Keratinocyte (primary cell): ENCODE data around the gene JAZF1. TPM values are rescaled to one million over a fixed set of nuclear protein-coding genes. Genes with fewer than 3 reads are reported as not detected.

Source experiments
- DNase-seq: peaks from one replicate; pipeline ENCODE4 v3.0.0-alpha.2; 2011; ENCODE audit warnings: low read depth, missing footprints, low spot score
- FAIRE-seq: peaks from 2 replicates; lab custom pipeline; 2011; peaks lifted over from hg19 to GRCh38; lab: Jason Lieb, UNC
- H2AFZ ChIP-seq: 2 replicates; pipeline ENCODE4 v1.6.0; 2012; ENCODE audit warnings: low read length, control low read depth, inconsistent platforms; ENCODE audit not compliant: control insufficient read depth
- H3K27ac ChIP-seq: 2 replicates; pipeline ENCODE4 v1.5.1; 2011; ENCODE audit warnings: low read length; ENCODE audit not compliant: control insufficient read depth, insufficient read depth
- H3K27me3 ChIP-seq: 3 replicates; pipeline ENCODE4 v1.6.0; 2011; ENCODE audit warnings: low read length; ENCODE audit not compliant: control insufficient read depth, insufficient read depth; ENCODE audit errors: extremely low read depth
- H3K36me3 ChIP-seq, 2 experiments: 2 replicates in 1 of 2; 3 replicates in 1 of 2; pipeline ENCODE4 v1.5.1; 2011; ENCODE audit warnings: low read length in 2 of 2, mild to moderate bottlenecking in 1 of 2; ENCODE audit not compliant: control insufficient read depth in 2 of 2, insufficient read depth in 2 of 2; ENCODE audit errors: extremely low read depth in 1 of 2
- H3K4me1 ChIP-seq: 3 replicates; pipeline ENCODE4 v1.5.1; 2011; ENCODE audit warnings: low read length; ENCODE audit not compliant: control insufficient read depth, insufficient read depth; ENCODE audit errors: extremely low read depth
- H3K4me2 ChIP-seq: 3 replicates; pipeline ENCODE4 v1.6.0; 2011; ENCODE audit warnings: low read depth, low read length; ENCODE audit not compliant: control insufficient read depth, insufficient read depth; ENCODE audit errors: extremely low read depth
- H3K4me3 ChIP-seq, 3 experiments: fragments of 200-600 bp in 1 of 3; sonication (generic) in 1 of 3; 2 replicates in 2 of 3; 3 replicates in 1 of 3; pipeline ENCODE4 v1.5.1; 2011 to 2016; ENCODE audit warnings: low read length in 3 of 3, mild to moderate bottlenecking in 3 of 3, control low read depth in 2 of 3, inconsistent platforms in 1 of 3, low read depth in 1 of 3, mixed read lengths in 1 of 3, mixed run types in 1 of 3, moderate library complexity in 1 of 3; ENCODE audit not compliant: control insufficient read depth in 2 of 3, insufficient read depth in 2 of 3; ENCODE audit errors: extremely low read depth in 1 of 3
- H3K79me2 ChIP-seq: 2 replicates; pipeline ENCODE4 v1.6.0; 2012; ENCODE audit warnings: low read length; ENCODE audit not compliant: control insufficient read depth, insufficient read depth
- H3K9ac ChIP-seq: 3 replicates; pipeline ENCODE4 v1.6.0; 2011; ENCODE audit warnings: low read length; ENCODE audit not compliant: control insufficient read depth, insufficient read depth; ENCODE audit errors: extremely low read depth
- H3K9me1 ChIP-seq: 3 replicates; pipeline ENCODE4 v1.6.0; 2011; ENCODE audit warnings: low read length; ENCODE audit not compliant: control insufficient read depth, insufficient read depth; ENCODE audit errors: extremely low read depth
- H3K9me3 ChIP-seq: 2 replicates; pipeline ENCODE4 v1.5.1; 2012; ENCODE audit warnings: low read depth, low read length; ENCODE audit not compliant: control insufficient read depth
- H4K20me1 ChIP-seq: 3 replicates; pipeline ENCODE4 v1.6.0; 2011; ENCODE audit warnings: low read length; ENCODE audit not compliant: control insufficient read depth, insufficient read depth; ENCODE audit errors: extremely low read depth
- EZH2 ChIP-seq: IDR thresholded peaks from one replicate; pipeline ENCODE4 v1.6.1; 2012; ENCODE audit warnings: inconsistent platforms, mild to moderate bottlenecking, low read length, moderate library complexity
- dilution Hi-C: fragments of 300-500 bp; cut with MboI; formaldehyde crosslinking; loops from one replicate; pipeline ENCODE4 v1.7.0; 2020; ENCODE audit warnings: low sequenced_read_pairs; ENCODE audit not compliant: extremely low pct_ligation_motif_present
- polyA plus RNA-seq, 5 experiments: library from polyadenylated mRNA; depleted of rRNA in 3 of 5; stranded (reverse) in 3 of 5; stranded (forward) in 1 of 5; unstranded in 1 of 5; fragments of >200 nt; gene quantifications; 1 replicate in 1 of 5; 2 replicates in 3 of 5; 3 replicates in 1 of 5; pipeline versions ENCODE4 v1.2.1 to v1.2.3, GENCODE V29; 2011 to 2012; ENCODE audit warnings: missing spikeins in 2 of 5, low read depth in 1 of 5, low replicate concordance in 1 of 5
- TF ChIP-seq, protein P1 (sequence below), 3 experiments: IDR thresholded peaks in 1 of 3; conservative IDR thresholded peaks in 1 of 3; optimal IDR thresholded peaks in 1 of 3; 2 replicates in 2 of 3; 3 replicates in 1 of 3; pipeline versions ENCODE3 to v1.5.1; 2011; ENCODE audit warnings: low read length in 3 of 3, mild to moderate bottlenecking in 3 of 3, moderate library complexity in 2 of 3, control low read depth in 1 of 3, inconsistent platforms in 1 of 3; ENCODE audit not compliant: insufficient read depth in 2 of 3; ENCODE audit errors: extremely low read depth in 1 of 3

JAZF1 gene
- polyA plus RNA-seq, 1 donor (not counting 4 experiments of a cell fraction or from before 2014, with no cell fraction given), result 2.5 TPM

DNA sequence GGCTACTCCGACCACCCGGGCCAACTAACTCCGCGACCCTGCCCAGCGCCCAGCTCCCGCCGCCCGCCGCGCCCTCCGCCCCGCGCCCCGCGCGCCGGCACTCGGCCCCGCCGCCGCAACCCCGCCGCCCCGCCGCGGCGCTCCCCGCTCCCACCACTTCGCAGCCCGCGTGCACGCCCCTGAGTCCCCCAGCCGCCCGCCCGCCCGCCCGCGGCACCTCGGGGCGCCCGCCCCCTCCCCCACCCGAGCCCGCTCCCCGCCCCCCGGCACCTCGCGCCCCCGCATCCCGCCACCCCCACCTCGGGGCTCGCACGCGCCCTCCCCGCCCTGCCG lies 598 bp downstream of the JAZF1 start:
- dilution Hi-C loops, result no loop called here
- Histone ChIP-seq H3K4me2 (no peak overlapping the region), H3K79me2 (peaks cover 3% of the 10 kb centered on the region), H4K20me1 (no peaks in the 10 kb centered on the region), H3K4me3 (peak overlapping the region in 2 of 3 experiments; percentile 77 to 82), H3K27me3 (no peaks in the 10 kb centered on the region), H3K27ac (no peak overlapping the region), H3K9me1 (no peaks in the 10 kb centered on the region), H3K4me1 (peaks cover 6% of the 10 kb centered on the region), H3K9me3 (no peaks in the 10 kb centered on the region), H2AFZ (no peak overlapping the region), H3K9ac (no peak overlapping the region), H3K36me3 (no peaks in the 10 kb centered on the region)
- TF ChIP-seq, protein P1, sequence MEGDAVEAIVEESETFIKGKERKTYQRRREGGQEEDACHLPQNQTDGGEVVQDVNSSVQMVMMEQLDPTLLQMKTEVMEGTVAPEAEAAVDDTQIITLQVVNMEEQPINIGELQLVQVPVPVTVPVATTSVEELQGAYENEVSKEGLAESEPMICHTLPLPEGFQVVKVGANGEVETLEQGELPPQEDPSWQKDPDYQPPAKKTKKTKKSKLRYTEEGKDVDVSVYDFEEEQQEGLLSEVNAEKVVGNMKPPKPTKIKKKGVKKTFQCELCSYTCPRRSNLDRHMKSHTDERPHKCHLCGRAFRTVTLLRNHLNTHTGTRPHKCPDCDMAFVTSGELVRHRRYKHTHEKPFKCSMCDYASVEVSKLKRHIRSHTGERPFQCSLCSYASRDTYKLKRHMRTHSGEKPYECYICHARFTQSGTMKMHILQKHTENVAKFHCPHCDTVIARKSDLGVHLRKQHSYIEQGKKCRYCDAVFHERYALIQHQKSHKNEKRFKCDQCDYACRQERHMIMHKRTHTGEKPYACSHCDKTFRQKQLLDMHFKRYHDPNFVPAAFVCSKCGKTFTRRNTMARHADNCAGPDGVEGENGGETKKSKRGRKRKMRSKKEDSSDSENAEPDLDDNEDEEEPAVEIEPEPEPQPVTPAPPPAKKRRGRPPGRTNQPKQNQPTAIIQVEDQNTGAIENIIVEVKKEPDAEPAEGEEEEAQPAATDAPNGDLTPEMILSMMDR (optimal IDR thresholded peaks at IDR 0.05 in 1 of 3, IDR thresholded peaks at IDR 0.05 in 1 of 3, conservative IDR thresholded peaks at IDR 0.05 in 1 of 3; ENCODE audit: extremely low read depth in 1 of 3, insufficient read depth in 2 of 3, low read length in 3 of 3), result no peak
- no peak for TF ChIP-seq EZH2
- no peak for FAIRE-seq
- DNase-seq, result no peak

DNA sequence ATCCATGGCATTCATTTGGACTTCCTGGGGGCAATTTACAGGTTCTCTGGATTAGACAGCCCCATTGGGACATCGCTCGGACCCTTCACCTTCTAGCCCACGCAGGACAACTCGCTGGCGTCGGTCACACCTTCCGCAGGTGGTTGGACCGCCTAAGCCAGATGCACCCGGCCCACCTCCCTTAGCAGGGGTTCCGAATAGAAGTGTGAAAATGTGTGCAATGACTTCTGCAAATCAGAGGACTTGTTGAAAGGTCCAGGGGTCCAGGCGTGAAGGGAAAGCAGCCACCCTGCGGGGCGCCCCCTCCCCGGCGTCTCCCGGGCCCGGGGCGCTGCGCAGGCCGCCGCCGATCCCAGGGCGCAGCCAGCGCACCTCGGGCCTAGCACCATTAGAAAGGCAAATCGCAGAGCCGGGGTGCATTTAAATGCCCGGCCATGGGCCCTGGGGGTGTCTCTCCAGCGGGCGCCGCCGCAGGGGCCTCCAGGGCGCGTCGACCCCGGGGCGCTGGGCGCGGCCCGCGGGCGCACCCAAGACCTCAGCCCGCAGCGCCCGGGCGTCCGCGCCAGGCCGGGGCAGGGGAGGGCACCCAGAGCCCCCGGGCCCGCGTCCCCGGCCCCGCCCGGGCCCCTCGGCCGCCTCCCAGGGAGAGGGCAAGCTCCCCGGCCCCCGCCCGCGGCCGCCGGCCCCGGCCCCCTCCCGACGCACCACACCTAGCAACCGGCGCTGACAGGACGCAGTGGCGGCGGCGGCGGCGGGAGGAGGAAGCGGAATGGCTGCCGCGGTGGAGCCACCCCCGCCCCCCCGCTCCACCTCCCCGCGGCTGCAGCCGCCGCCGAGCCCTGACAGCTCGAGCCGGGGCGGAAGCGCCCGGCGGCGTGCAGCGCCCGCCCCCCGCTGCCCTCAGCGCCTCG lies 1.2 kb downstream of the JAZF1 start:
- peaks cover 3% of the 10 kb centered on the region for H3K79me2 ChIP-seq
- H3K4me3 ChIP-seq, result peak overlapping the region; percentile 67 to 82 (median 78)
- no peak for FAIRE-seq
- no peak for TF ChIP-seq EZH2
- TF ChIP-seq, protein P1 (optimal IDR thresholded peaks at IDR 0.05 in 1 of 3, IDR thresholded peaks at IDR 0.05 in 1 of 3, conservative IDR thresholded peaks at IDR 0.05 in 1 of 3; ENCODE audit: extremely low read depth in 1 of 3, insufficient read depth in 2 of 3, low read length in 3 of 3), result no peak
- no peaks in the 10 kb centered on the region for H3K27me3 ChIP-seq
- H4K20me1 ChIP-seq, result no peaks in the 10 kb centered on the region
- H3K27ac ChIP-seq, result no peak overlapping the region
- no peaks in the 10 kb centered on the region for H3K36me3 ChIP-seq
- no peaks in the 10 kb centered on the region for H3K9me1 ChIP-seq
- H2AFZ ChIP-seq, result peak overlapping the region; percentile 68
- H3K9me3 ChIP-seq, result no peaks in the 10 kb centered on the region
- H3K9ac ChIP-seq, result peak overlapping the region; percentile 70
- H3K4me1 ChIP-seq, result peaks cover 6% of the 10 kb centered on the region
- H3K4me2 ChIP-seq, result peak overlapping the region; percentile 90
- DNase-seq, result no peak
- dilution Hi-C loops, result no loop called here
